Measurements from ENCODE around the gene GPAT2.
"Not testable (repeated sequence)": the region's sequence is repeated elsewhere in the genome, so short reads cannot be mapped to it uniquely, and the experiment has no call there.

Gene GPAT2

GRCh38 chr2:96065381-96065930, 30.7 kb upstream of the GPAT2 start:
- no peak for DNase-seq

DNA sequence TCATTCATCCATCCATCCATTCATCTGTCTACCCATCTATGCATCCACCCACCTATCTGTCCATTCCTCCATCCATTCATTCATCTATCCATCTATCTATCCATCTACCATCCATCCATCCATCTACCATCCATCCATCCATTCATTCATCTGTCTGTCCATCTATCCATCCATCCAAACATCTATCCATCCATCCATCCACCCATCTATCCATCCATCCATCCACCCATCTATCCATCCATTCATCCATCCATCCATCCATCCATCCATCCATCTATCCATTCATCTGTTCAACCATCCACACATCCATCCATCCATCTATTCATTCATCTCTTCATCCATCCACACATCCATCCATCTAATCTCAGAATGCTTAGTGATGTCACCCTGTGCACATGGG, 30.0 kb upstream of the GPAT2 start:
- not testable (repeated sequence) for DNase-seq

DNA sequence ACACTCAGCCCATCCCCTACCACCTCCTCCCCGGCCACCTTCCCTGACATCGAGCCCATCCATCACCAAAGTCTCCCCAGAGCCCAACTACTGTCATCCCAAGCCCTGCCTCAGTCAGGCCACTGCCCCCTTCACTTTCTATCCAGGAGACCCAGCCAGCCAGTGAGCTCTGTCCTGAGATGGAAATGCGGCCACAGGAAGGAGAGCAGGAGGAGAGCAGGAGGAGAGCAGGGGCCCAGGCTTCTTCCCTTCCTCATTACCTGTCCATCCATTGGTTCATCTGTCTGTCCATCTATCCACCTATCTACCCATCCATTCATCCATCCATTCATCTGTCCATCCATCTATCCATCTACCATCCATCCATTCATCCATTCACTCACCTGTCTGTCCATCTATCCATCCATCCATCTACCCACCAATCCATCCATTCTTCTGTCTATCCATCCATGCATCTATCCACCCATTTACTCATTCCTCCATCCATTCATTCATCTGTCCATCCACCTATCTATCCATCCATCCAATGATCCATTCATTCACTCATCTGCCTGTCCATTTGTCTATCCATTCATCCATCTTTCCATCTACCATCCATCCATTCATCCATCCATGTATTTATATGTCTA, 29.4 kb upstream of the GPAT2 start:
- DNase-seq, result not testable (repeated sequence)

GRCh38 chr2:96063116-96063899, 28.6 kb upstream of the GPAT2 start:
- DNase-seq, result not testable (repeated sequence)

DNA sequence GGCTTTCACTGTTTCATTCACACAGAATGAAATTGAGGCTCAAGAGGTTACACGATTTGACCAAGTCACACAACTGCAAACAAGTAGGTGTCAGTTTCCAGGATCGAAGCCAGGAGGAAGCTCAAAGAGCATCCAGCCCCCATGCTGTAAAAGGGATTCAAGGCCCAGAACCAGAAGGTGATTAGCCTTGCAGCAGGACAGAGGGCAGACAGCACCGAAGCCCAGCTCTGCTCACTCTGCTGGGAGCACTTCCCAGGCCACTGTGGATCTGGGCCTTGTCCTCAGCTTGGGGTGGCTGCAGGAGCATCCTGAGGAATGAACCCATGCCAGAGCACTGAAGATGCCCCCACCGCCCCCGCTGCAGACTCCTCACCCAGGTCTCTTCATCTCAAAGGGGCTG, 27.8 kb upstream of the GPAT2 start:
- not testable (repeated sequence) for DNase-seq

DNA sequence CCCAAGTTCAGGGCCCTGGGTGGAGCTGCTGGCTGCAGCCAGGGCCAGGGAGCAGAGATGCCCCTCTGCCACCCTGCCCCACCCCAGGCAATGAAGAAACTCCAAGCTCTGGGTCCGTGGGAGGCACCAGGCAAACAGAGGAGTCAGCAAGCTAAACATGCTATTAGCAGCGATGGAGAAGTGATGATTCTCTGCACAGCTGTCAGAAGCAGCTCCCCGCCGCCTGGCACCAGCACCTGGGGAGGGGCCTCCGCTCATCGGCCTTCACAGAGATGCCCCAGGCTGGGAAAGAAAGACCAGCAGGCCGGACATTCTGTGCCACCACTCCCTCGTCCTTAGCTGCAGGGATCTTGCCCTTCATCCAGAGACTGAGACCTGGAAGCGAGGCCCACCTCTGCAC, 27.2 kb upstream of the GPAT2 start:
- not testable (repeated sequence) for DNase-seq

GRCh38 chr2:96061197-96061817, 26.6 kb upstream of the GPAT2 start:
- DNase-seq, result not testable (repeated sequence)

GRCh38 chr2:96060325-96060724, 25.6 kb upstream of the GPAT2 start:
- DNase-seq, result not testable (repeated sequence)

DNA sequence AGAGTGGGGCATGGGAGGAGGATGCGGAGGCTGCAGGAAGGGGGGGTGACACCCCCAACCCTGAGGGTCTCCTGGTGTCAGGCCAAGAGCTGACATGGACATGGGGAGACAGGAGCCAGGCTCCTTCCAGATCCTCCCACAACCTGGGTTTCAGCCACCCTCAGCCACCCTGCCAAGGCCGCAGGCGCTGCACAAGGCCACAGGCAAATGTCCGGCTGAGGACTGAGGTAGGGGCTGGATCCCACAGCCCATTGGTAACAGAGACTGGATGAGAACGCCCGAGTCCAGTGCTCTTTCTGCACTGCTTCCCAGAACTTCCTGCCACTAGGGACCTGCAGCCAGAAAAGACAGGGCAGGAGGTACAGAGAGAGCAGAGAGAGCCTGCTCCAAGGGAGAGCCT, 24.7 kb upstream of the GPAT2 start:
- not testable (repeated sequence) for DNase-seq

GRCh38 chr2:96055830-96056229, 21.1 kb upstream of the GPAT2 start:
- not testable (repeated sequence) for DNase-seq

DNA sequence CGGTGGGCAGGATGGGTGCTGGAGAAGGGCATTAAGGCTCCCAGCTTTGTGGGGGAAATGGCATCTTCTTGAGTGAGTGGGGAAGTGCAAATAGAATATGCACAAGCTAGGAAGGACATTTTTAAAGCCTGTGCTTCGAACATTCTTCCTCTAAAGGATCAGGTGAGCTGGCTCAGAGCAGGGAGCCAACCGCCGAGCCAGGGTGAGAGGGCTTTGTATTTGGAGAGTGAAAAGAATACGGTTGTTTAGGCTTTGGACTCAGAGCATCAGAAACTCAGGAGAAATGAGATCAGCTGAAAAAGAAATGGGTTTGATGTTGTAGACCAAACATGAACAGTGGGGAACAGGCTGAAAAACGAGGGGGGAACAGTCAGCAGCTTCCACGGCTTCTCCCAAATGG, 19.8 kb upstream of the GPAT2 start:
- not testable (repeated sequence) for DNase-seq

DNA sequence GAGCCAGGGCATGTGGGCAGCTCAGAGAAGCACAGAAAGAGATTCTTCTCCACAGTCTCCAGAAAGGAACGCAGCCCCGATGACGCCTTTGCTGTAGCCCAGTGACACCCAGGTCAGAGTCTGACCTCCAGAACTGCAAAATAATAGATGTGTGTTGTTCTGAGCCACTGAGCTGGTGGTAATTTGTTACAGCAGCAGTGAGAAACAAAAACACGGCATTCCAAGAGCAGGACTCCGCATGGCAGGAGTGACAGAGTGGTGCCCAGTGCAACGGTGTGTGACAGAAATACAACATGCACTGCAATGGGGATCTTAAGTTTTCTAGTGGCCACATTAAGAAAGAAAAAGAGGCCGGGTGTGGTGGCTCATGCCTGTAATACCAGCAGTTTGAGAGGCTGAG, 18.7 kb upstream of the GPAT2 start:
- not testable (repeated sequence) for DNase-seq

- DNase-seq, result not testable (repeated sequence)
Observed at GRCh38 chr2:96052632-96053031, 17.9 kb upstream of the GPAT2 start.

DNA sequence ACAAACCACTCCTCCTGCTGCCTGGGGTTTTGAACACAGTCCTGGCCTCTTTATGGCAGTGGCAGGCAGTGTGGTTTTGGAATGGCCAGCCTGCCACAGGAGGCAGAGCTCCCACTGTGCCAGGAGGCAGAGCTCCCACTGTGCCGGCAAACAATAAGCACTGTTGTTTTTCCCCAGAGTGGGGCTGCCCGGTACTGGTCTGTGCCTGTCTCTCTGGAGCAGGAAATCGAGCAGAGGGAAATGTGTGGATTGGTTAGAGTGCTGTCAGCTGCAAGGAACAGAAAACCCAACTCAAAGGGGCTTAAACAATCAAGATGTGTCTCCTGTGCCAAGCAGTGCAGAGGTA, 15.2 kb upstream of the GPAT2 start:
- not testable (repeated sequence) for DNase-seq

GRCh38 chr2:96049049-96049916, 14.6 kb upstream of the GPAT2 start:
- DNase-seq, result not testable (repeated sequence)

DNA sequence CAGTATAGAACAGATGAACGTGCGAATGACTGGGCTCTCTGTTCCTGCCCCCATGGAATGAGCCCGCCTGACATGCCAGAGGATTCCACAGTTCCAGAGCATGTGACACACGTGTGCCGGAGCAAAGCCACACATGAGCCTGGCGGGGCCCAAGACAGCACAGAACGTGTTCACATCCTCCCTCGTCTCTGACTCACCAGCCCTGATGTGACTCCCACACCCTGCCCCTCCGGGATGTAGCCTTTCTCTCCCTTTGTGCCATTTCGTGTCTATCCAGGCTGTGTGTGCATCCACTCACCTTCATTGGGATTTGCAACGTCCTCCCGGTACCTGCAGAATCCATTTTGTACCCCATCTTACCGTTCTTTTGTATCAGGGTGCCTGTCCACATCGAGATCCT, 838 bp upstream of the GPAT2 start:
- not testable (repeated sequence) for DNase-seq

DNA sequence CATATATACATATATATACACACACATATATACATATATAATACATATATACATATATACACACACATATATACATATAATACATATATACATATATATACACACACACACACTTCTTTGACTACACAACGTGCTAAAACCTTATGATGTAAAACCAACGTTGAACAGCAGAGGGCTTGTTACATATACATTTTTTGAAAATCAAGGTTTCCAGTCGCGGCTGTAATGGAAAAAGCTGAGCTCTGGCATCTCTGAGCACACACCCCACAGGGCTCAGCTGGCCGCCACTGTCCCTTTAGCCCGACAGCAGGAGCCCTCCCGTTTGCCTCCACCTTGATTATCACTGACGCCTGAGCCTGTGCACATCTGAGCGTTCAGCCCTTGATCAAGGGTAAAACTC, 719 bp downstream of the GPAT2 start:
- not testable (repeated sequence) for DNase-seq

DNA sequence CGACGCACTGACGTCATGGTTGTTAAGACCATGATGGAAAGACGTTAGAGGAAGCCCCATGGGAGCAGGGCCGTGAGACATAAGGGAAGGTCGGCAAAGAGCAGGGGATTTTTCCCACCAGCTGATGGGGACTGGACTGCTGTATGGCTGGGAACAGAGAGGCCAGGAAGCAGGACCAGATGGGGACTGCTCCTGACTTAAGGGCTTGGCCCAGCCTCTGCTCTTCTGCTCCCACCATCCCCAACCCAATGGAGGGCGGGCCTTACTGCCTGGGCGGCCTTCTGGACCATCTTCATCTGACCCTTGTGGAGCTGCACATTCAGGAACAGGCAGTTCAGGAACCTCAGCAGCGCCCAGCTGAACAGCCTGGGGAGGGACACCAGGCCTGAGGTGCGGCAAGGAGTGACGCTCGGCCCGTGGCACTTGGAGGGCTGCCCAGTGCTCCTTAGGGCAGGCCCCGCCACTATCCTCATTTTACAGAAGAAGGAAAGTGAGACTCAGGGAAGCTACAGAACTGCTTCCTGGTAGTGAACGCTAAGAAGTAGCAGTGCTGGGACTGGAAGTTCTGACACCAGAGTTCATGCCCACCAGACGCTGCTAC, 6.9 kb downstream of the GPAT2 start:
- not testable (repeated sequence) for DNase-seq

- not testable (repeated sequence) for DNase-seq
Observed at GRCh38 chr2:96025755-96026154, 9.0 kb downstream of the GPAT2 start.

- DNase-seq, result no peak
Observed at GRCh38 chr2:96025194-96025492, 9.6 kb downstream of the GPAT2 start.

GRCh38 chr2:96024336-96025193, 10.2 kb downstream of the GPAT2 start:
- no peak for DNase-seq
